ENCODE measurements around the gene BCL2L1.

BCL2L1 gene

DNA sequence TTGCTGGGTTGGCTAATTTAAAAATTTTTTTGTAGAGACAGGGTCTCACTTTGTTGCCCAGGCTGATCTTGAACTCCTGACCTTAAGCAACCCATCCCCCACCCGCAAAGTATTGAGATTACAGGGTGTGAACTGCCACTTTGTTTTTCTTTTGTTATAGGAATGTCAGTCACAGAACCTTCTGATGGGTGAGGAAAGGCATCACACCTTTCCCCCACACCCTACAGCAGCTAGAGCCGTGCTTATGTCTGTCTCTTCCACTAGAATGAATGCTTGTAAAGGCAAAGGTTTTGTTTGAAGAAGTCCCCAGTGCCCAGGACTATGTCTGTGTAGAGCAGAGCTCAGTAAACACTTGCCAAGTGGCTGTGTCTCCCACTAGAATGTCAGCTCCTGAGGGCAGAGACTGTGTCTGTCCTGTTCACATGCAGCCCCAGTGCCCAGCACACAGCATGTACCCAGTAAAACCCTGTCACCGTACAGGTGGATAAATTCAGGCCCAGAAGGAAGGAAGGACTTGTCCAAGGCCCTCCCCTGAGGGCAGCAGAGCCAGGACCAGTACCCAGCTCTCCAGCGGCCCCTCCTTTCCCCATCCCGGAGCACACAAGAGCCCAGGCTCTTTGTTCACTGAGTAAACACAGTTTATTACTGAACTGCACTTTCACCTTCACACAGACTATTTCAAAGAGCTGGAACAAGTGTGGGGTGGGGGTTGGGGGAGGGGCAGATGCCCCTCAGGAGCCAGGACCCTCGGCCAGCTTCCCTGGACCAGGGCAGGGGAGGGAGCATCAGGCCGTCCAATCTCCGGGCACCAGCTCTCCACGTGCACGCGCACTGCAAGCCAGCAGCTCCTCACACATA, 58.6 kb downstream of the BCL2L1 start:
- TF ChIP-seq, protein P1, sequence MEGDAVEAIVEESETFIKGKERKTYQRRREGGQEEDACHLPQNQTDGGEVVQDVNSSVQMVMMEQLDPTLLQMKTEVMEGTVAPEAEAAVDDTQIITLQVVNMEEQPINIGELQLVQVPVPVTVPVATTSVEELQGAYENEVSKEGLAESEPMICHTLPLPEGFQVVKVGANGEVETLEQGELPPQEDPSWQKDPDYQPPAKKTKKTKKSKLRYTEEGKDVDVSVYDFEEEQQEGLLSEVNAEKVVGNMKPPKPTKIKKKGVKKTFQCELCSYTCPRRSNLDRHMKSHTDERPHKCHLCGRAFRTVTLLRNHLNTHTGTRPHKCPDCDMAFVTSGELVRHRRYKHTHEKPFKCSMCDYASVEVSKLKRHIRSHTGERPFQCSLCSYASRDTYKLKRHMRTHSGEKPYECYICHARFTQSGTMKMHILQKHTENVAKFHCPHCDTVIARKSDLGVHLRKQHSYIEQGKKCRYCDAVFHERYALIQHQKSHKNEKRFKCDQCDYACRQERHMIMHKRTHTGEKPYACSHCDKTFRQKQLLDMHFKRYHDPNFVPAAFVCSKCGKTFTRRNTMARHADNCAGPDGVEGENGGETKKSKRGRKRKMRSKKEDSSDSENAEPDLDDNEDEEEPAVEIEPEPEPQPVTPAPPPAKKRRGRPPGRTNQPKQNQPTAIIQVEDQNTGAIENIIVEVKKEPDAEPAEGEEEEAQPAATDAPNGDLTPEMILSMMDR (conservative IDR thresholded peaks at IDR 0.05; ENCODE audit: low read length), result no peak
- no peak for DNase-seq (ENCODE audit: low read depth)

GRCh38 chr20:31663524-31663837, 59.2 kb downstream of the BCL2L1 start:
- H3K4me3 ChIP-seq (ENCODE audit: low read length), result no peak overlapping the region
- TF ChIP-seq, protein P1 (conservative IDR thresholded peaks at IDR 0.05; ENCODE audit: low read length), result no peak
- no peak for DNase-seq (ENCODE audit: low read depth)

More for the DNA sequence above, 58.6 kb downstream of the BCL2L1 start:
- H3K4me3 ChIP-seq (ENCODE audit: low read length), result no peak overlapping the region

DNA sequence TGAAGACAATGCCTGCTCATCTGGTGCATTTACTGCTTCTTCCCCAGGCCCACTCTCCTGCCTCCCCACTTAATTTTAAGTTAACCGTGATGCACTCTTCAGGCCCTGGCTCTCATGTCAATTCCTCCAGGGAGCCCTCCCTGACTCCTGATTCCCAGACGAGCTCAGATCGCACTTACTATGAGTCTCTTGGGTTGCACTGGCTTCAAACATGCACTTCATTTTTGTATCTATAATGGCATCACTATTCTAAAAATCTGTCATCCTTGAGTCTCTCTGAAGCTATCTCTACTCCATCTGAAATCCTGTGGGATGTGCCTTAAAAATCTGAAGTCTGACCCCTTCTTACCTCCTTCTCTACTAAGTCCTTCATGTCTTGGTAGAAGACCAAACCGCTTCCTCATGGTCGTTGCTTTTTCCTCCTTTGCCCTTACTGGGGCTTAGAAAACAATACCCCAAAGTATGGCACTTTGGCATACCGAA, 60.3 kb downstream of the BCL2L1 start:
- TF ChIP-seq, protein P1 (conservative IDR thresholded peaks at IDR 0.05; ENCODE audit: low read length), result no peak
- DNase-seq (ENCODE audit: low read depth), result no peak
- no peak overlapping the region; the same call in 1 of the 2 replicates for H3K4me3 ChIP-seq (ENCODE audit: low read length)

- H3K4me3 ChIP-seq (ENCODE audit: low read length), result peak overlapping the region; percentile 58
- TF ChIP-seq, protein P1 (conservative IDR thresholded peaks at IDR 0.05; ENCODE audit: low read length), result peak; percentile 64
- DNase-seq (ENCODE audit: low read depth), result peak; percentile 68
These were observed 60.9 kb downstream of the BCL2L1 start for GRCh38 chr20:31661625-31662371.

- no peak overlapping the region for H3K4me3 ChIP-seq (ENCODE audit: low read length)
- TF ChIP-seq, protein P1 (conservative IDR thresholded peaks at IDR 0.05; ENCODE audit: low read length), result no peak
- DNase-seq (ENCODE audit: low read depth), result no peak
These were observed 68.1 kb downstream of the BCL2L1 start for GRCh38 chr20:31654534-31654933.

DNA sequence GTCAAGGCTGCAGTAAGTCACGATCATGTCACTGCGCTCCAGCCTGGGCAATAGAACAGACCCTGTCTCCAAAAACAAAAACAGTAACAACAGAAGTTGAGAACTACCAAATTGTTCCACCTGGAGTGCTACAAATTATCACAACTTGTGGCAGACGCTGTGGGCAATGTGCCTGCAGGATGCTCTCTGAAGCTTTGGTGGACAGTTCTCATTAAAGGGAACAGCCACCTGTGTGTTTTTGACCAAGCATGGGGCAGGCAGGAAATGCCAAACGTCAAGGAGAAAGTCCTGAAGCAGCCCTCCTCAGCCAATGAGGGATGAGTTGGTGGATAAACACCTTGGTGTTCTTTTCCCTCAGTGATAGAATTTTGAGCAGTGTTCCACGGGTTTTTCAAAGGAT, 69.1 kb downstream of the BCL2L1 start:
- TF ChIP-seq, protein P1 (conservative IDR thresholded peaks at IDR 0.05; ENCODE audit: low read length), result no peak
- DNase-seq (ENCODE audit: low read depth), result no peak
- H3K4me3 ChIP-seq (ENCODE audit: low read length), result no peak overlapping the region

Measured in AG10803 (cell line).